ENCODE results near the gene MBD3L2.
"Not testable (repeated sequence)": the region's sequence is repeated elsewhere in the genome, so short reads cannot be mapped to it uniquely, and the experiment has no call there.

Gene MBD3L2

DNA sequence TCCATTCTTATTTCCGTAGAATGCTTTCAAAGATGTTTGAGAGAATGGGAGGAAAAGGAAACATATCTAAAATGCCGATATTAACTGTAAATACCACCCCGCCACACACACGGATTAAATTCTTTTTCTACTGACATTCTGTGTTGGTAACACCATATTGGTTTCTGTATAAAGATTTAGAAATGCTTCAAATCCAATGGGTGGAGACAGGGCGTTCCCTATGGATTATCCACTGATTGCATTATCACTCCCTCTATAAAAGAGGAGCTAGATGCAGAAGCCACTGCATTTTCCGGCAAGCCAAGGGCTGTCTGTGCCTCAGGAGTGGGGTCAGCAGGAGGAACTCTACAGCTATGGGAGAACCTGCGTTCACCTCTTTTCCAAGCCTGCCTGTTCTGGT, at the start of gene MBD3L2:
Gene MBD3L2, plus strand, starts transcription at position 301 of the 400 bp plus-strand sequence. Its CDS starts 53 bp downstream, at position 354.
- DNase-seq, result not testable (repeated sequence)

DNA sequence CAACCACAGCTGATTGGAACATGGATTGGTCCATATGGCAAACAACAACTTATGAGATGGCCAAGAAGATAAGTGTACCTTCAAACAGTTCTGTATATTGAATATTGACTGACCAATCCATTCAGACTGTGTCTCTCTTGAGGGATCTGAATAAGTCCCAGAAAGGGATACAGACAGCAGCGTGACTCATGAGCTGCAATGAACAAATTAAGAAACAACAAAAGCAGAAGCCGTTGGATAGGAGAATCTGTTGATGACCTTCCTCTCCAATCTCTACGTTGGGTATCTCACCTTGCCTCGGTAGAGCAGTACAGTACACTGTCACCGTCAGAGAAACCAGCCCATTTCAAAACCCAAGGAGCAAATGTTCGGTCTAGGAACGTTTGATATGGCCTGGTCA, 49.2 kb upstream of the MBD3L2 start:
- no peak for DNase-seq

DNA sequence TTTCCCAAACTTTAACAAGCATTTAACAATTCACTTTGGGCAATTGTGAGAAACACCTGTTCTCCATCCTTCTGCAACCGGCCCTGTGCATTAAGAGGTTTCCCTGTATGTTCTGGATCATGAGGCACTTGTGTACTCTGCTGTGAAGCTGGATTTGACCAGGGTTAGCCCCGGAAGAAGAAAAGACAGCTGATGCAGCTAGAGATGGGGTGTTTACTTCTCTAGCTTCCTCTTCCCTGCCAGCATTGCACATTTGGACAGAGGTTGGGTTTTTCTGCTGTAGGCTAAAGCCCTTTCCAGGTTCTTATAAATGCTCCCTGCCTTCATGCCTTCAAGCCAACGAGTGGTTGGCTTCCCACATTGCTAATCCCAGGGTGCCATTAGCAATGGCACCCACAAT, 48.8 kb upstream of the MBD3L2 start:
- DNase-seq, result no peak

DNA sequence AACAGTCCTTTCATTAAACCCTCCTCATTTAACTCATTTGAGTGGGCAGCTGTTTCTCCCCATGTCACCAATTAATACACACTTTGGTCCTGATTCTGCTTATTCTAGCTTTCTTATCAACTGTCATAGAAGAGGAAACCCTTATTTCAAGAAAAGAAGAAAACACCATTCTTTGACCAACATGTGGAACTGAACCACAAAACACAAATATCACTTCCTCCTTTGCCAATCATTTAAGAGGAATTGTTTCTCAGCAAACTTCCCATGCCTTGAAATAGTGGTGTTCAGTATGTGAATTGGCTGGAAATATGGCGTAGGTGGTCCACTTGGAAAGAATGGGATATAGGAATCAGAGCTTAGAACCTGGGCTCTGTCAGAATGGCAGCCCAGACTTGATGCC, 48.3 kb upstream of the MBD3L2 start:
- no peak for DNase-seq

DNA sequence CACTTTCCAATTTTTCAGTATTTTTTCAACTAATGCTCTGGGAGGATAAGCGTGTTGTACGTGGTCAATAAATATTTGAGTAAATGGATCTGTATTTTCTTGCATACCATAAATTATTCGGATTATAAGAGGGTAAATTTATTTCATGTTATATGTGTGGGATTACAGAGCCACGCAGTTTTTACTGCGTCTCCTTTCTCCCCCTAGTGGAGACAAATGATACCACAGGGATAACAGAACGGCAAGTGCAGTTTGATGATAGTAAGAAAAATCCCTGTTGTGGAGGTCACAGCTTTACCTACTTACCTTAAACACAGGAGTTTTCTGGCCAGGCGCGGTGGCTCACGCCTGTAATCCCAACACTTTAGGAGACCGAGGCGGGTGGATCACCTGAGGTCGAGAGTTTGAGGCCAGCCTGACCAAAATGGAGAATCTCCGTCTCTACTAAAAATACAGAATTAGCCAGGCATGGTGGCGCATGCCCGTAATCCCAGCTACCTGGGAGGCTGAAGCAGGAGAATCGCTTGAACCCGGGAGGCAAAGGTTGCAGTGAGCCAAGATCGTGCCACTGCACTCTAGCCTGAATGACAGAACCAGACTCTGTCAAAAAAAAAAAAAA, 44.7 kb upstream of the MBD3L2 start:
- no peak for DNase-seq

DNA sequence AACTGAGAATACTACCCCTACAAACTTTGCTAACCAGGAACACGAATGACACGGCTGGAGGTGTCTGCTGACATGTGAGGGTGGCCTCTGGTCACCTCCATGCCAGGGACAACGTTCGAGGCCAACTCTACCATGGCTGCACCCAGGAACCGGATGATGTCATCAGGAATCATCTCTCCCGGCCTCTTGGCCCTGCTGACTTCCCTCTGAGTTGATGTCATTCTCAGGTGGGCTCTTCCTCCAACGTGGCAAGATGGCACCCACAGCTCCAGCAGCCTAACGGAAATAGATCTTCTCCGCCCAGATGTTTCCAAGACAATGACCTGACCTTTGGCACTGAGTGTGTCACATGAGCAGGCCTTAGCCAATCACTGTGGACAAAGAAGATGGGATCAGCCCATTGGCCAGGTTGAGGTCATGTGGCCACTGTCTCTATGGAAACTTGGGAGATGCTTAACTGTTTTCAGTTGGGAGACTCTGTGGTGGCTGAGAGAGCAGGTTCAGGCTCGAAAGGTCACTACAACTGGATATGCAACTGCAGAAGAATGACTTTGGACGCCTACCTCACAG, 42.9 kb upstream of the MBD3L2 start:
- DNase-seq, result no peak

DNA sequence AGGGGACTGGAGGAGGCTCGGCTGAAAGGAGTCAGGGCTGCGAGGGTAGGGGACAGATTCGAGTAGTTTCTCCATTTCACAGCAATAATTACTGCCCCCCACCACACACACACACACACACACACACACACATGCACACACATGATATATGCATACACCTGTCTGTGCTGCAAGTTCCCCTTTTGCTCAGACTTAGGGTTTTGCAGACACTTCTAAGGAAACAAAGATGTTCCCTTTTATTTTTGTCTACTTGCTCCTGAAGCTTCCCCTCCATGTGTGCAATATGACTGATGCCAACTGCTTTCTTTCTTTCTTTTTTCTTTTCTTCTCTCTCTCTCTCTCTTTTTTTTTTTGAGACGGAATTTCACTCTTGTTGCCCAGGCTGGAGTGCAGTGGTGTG, 41.3 kb upstream of the MBD3L2 start:
- DNase-seq, result no peak

DNA sequence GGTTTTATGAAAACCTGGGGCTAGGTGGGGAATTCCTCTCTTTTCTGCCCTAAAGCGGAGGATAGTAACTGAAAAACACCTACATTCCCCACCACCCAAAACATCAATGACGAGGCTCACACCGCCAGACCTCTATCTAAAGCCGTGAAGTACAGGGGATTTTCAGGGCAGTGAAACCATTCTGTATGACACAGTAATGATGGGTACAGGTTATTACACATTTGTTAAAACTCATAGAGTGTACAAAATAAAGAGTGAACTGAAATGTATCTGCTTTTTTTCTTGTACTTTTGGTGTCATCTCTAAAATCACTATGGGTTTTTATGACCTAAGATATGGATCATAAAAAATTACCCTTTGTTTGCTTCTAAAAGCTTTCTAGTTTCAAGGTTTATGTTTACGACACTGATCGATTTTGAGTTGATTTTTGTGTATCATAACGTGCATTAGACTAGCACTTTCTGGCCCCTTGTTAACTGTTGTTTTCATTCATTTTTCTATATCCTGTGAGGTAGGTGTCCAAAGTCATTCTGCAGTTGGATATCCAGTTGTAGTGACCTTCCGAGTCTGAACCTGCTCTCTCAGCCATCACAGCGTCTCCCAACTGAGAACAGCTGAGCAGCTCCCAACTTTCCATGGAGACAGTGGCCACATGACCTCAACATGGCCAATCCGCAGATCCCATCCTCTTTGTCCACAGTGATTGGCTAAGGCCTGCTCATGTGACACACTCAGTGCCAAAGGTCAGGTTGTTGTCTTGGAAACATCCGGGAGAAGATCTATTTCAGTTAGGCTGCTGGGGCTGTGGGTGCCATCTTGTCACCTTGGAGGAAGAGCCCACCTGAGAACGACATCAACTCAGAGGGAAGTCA, 38.2 kb upstream of the MBD3L2 start:
- no peak for DNase-seq

DNA sequence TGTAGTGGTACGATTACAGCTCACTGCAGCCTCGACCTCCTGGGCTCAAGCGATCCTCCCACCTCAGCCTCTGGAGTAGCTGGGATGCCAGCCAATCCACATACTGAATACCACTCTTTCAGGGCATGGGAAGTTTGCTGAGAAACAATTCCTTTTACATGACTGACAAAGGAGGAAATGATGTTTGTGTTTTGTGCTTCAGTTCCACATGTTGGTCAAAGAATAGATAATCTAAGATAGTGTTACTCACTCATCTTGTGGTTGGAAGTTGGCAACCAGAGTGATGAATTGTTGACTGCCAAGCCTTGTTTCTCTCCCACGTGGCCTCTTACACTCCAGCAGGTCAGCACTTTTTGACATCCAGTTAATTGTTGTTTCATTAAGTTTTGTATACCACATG, 35.4 kb upstream of the MBD3L2 start:
- no peak for DNase-seq

DNA sequence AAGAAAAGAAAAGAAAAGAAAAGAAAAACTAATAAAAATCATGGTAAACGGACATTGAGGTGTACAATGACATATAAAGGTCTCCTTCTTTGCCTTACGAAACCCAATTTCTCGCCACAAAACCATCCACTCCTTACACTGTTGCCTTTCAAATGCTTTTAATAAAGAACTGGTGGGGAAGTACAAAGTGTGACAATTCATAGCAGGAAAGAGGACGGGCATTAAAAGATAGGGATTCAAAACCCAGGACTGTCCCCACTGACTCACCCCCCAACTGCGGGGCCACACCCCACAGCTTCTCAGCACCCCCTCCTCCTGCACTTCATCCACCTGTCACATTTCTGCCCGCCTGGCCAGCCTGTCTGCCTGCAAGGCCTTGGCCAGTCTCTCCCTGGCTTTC, 30.3 kb upstream of the MBD3L2 start:
- no peak for DNase-seq

DNA sequence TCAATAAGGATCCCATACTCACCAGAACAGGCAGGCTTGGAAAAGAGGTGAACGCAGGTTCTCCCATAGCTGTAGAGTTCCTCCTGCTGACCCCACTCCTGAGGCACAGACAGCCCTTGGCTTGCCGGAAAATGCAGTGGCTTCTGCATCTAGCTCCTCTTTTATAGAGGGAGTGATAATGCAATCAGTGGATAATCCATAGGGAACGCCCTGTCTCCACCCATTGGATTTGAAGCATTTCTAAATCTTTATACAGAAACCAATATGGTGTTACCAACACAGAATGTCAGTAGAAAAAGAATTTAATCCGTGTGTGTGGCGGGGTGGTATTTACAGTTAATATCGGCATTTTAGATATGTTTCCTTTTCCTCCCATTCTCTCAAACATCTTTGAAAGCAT, 27.8 kb upstream of the MBD3L2 start, which contains the start of gene MBD3L2B:
Gene MBD3L2B, minus strand, starts transcription at position 101 of the 400 bp plus-strand sequence. Its CDS starts 34 bp downstream, at position 67.
- DNase-seq, result not testable (repeated sequence)

DNA sequence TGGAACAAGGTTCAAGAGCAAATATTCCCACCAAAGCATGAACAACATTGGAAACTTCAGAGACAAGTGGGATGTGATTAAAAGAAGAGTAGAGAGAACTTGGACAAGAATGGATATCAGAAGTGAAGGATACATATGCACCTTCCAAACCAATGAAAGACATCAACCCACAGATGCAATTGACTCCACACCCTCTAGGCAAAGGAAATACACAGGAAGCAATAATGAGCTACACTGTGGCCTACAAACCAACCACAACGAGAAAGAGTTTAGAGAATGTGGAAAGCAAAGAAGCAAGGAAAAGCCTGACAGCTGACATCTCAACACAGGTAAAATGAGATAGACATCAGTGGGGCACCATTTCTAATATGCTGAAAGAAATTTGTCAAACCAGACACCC, 20.3 kb upstream of the MBD3L2 start:
- not testable (repeated sequence) for DNase-seq

DNA sequence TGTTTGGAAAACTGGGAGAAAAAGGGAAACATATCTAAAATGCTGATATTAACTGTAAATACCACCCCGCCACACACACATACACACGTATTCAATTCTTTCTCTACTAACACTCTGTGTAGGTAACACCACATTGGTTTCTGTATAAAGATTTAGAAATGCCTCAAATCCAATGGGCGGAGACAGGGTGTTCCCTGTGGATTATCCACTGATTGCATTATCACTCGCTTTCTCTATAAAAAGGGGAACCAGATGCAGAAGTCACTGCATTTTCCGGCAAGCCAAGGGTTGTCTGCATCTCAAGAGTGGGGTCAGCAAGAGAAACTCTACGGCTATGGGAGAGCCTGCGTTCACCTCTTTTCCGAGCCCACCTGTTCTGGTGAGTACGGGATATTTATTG, 18.8 kb upstream of the MBD3L2 start, which contains the start of gene MBD3L5:
Gene MBD3L5, plus strand, starts transcription at position 301 of the 400 bp plus-strand sequence. Its CDS starts 34 bp downstream, at position 335.
- not testable (repeated sequence) for DNase-seq

DNA sequence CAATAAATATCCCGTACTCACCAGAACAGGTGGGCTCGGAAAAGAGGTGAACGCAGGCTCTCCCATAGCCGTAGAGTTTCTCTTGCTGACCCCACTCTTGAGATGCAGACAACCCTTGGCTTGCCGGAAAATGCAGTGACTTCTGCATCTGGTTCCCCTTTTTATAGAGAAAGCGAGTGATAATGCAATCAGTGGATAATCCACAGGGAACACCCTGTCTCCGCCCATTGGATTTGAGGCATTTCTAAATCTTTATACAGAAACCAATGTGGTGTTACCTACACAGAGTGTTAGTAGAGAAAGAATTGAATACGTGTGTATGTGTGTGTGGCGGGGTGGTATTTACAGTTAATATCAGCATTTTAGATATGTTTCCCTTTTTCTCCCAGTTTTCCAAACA, 9.0 kb upstream of the MBD3L2 start, which contains the start of gene MBD3L4:
Gene MBD3L4, minus strand, starts transcription at position 101 of the 400 bp plus-strand sequence. Its CDS starts 35 bp downstream, at position 66.
- DNase-seq, result not testable (repeated sequence)

DNA sequence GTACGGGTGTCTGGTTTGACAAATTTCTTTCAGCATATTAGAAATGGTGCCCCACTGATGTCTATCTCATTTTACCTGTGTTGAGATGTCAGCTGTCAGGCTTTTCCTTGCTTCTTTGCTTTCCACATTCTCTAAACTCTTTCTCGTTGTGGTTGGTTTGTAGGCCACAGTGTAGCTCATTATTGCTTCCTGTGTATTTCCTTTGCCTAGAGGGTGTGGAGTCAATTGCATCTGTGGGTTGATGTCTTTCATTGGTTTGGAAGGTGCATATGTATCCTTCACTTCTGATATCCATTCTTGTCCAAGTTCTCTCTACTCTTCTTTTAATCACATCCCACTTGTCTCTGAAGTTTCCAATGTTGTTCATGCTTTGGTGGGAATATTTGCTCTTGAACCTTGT, 7.6 kb upstream of the MBD3L2 start:
- not testable (repeated sequence) for DNase-seq

DNA sequence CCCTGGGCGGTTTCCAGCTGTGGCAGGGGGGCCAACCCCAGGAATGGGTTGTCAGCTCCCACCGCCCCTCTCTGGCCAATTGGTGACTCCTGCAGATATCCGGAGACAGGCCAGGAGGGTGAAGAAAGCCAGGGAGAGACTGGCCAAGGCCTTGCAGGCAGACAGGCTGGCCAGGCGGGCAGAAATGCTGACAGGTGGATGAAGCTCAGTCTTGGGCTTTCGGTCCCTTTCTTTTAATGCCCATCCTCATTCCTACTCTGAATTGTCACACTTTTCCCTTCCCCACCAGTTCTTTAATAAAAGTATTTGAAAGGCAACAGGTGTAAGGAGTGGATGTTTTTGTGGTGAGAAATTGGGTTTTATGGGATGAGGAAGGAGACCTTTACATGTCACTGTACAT, 2.3 kb downstream of the MBD3L2 start:
- not testable (repeated sequence) for DNase-seq

DNA sequence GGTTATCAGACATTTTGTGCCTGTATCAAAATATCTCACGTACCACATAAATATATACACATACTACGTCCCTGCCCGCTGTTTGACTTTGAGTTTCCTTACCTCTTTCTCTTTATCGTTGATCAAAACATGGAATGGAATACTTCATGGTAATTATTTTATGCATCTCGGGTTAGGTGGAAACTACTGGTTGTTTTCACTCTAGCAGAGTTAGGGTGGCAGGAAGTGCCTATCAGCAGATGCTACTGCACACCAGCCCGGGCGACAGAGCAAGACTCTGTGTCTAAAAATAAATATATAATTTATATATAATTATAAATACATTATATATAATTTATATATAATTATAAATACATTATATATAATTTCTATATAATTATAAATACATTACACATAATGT, 3.8 kb downstream of the MBD3L2 start:
- not testable (repeated sequence) for DNase-seq

DNA sequence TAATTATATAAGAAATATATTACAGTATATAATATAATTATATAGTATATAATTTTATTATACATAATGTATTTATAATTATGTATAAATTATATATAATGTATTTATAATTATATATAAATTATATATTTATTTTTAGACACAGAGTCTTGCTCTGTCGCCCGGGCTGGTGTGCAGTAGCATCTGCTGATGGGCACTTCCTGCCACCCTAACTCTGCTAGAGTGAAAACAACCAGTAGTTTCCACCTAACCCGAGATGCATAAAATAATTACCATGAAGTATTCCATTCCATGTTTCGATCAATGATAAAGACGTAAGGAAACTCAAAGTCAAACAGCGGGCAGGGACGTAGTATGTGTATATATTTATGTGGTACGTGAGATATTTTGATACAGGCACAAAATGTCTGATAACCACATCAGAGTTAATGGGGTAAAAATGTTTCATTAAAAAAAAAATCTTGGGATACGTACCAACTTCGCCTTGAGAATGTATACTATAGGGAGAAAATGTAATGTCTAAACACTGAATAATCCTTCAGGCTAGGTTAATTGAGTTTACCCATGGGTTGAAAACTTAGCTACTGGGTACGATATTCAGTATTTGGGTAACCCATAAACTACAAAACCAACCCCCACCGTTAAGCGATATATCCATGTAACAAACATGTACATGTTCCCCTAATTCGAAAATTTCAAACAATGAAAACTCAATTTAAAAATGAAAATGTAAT, 5.7 kb downstream of the MBD3L2 start:
- DNase-seq, result not testable (repeated sequence)

DNA sequence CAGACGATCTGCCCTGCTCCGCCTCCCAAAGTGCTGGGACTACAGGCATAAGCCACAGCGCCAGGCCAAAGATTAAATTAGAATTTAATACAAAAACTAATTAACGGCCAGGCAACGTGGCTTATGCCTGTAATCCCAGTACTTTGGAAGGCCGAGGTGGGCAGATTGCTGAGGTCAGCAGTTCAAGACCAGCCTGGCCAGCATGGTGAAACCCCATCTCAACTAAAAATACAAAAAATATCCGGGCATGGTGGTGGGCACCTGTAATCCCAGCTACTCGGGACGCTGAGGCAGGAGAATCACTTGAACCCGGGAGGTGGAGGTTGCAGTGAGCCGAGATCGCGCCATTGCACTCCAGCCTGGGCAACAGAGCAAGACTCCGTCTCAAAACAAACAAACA, 6.6 kb downstream of the MBD3L2 start:
- not testable (repeated sequence) for DNase-seq

DNA sequence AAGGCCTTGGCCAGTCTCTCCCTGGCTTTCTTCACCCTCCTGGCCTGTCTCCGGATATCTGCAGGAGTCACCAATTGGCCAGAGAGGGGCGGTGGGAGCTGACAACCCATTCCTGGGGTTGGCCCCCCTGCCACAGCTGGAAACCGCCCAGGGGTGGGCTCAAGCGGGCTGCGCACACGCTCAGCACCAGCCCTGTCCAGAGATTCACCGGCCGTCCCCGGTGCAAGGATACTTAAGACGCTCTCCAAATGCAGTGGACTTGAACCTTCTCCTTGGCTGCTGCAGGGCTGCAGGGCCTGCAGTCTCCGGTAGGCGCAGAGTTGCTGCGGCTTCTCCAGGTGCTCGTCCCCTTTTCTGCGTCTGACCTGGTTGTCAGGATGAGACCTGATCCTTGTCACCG, 7.2 kb downstream of the MBD3L2 start:
- DNase-seq, result not testable (repeated sequence)

DNA sequence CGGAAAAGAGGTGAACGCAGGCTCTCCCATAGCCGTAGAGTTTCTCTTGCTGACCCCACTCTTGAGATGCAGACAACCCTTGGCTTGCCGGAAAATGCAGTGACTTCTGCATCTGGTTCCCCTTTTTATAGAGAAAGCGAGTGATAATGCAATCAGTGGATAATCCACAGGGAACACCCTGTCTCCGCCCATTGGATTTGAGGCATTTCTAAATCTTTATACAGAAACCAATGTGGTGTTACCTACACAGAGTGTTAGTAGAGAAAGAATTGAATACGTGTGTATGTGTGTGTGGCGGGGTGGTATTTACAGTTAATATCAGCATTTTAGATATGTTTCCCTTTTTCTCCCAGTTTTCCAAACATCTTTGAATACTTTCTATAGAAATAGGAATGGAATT, 9.5 kb downstream of the MBD3L2 start, which contains the start of gene MBD3L3:
Gene MBD3L3, minus strand, starts transcription at position 101 of the 400 bp plus-strand sequence. Its CDS starts 71 bp downstream, at position 30.
- DNase-seq, result not testable (repeated sequence)

DNA sequence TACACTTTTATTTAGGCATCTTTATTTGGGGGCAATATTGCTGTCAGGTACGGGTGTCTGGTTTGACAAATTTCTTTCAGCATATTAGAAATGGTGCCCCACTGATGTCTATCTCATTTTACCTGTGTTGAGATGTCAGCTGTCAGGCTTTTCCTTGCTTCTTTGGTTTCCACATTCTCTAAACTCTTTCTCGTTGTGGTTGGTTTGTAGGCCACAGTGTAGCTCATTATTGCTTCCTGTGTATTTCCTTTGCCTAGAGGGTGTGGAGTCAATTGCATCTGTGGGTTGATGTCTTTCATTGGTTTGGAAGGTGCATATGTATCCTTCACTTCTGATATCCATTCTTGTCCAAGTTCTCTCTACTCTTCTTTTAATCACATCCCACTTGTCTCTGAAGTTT, 10.9 kb downstream of the MBD3L2 start:
- not testable (repeated sequence) for DNase-seq

DNA sequence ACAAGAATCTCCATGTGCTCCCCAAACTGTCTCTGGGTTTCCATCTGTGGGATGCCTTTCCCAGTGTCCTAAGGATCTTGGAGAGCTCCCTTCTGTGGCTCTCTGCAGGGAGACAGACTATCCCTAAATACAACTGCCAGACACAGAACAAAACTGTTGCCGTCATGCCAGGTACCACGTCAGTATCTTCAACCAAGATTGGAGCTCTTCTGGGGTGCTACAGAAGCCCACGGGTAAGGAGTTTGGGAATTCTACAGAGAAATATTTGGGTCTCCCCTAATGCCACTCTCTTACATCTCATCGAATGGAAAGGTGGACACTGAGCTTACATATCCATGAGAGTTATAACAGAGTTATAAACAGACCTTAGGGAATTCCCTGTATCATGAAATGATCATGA, 14.2 kb downstream of the MBD3L2 start:
- no peak for DNase-seq

Data from activated CD4-positive, alpha-beta T cell treated with anti-CD3 and anti-CD28 coated beads, Interleukin-2, amount 50 U/mL, for 1 hour (primary cell).